H1 (cell line): ENCODE data around the gene DNER.
"Not testable (repeated sequence)": the region's sequence is repeated elsewhere in the genome, so short reads cannot be mapped to it uniquely, and the experiment has no call there.

Experiments used
- CREB1 ChIP-seq: IDR thresholded peaks from 2 replicates; pipeline ENCODE4 v1.6.1; 2012; ENCODE audit warnings: inconsistent platforms
- EGR1 ChIP-seq: IDR thresholded peaks from 2 replicates; pipeline ENCODE4 v1.6.1; 2011; ENCODE audit warnings: low read depth, low read length, borderline replicate concordance
- EZH2 ChIP-seq: fragments of 200-600 bp; sonication (generic); IDR thresholded peaks from 2 replicates; pipeline ENCODE4 v1.7.1; 2012; ENCODE audit warnings: low read depth, mild to moderate bottlenecking, moderate library complexity, low read length, inconsistent platforms; ENCODE audit not compliant: severe bottlenecking
- GABPA ChIP-seq: IDR thresholded peaks from 2 replicates; pipeline ENCODE4 v1.6.1; 2011; ENCODE audit warnings: mild to moderate bottlenecking, low read length, moderate library complexity, borderline replicate concordance; ENCODE audit not compliant: insufficient read depth
- MAFK ChIP-seq: IDR thresholded peaks from 2 replicates; pipeline ENCODE4 v1.6.1; 2012; ENCODE audit warnings: low read depth, mild to moderate bottlenecking, improper control_type of control experiment, low read length
- POLR2A ChIP-seq, 2 experiments: IDR thresholded peaks; 1 replicate in 1 of 2; 2 replicates in 1 of 2; pipeline ENCODE4 v1.6.1; 2011; ENCODE audit warnings: low read depth in 2 of 2, low read length in 2 of 2, mild to moderate bottlenecking in 2 of 2; ENCODE audit errors: control extremely low read depth in 1 of 2
- POLR2AphosphoS5 ChIP-seq: IDR thresholded peaks from 2 replicates; pipeline ENCODE4 v1.6.1; 2011; ENCODE audit warnings: low read depth, low read length
- SP2 ChIP-seq: IDR thresholded peaks from 2 replicates; pipeline ENCODE4 v1.6.1; 2012; ENCODE audit warnings: mild to moderate bottlenecking, low read length, inconsistent platforms
- YY1 ChIP-seq: IDR thresholded peaks from 2 replicates; pipeline ENCODE4 v1.6.1; 2011; ENCODE audit warnings: low read depth, mild to moderate bottlenecking, low read length
- TF ChIP-seq, protein P1 (sequence below), 3 experiments: IDR thresholded peaks; 1 replicate in 2 of 3; 2 replicates in 1 of 3; pipeline versions ENCODE4 v1.5.1 to v1.6.1; 2011; ENCODE audit warnings: low read length in 3 of 3, mild to moderate bottlenecking in 3 of 3, inconsistent platforms in 2 of 3, low read depth in 1 of 3, moderate library complexity in 1 of 3; ENCODE audit not compliant: insufficient read depth in 1 of 3; ENCODE audit errors: control extremely low read depth in 1 of 3

DNA sequence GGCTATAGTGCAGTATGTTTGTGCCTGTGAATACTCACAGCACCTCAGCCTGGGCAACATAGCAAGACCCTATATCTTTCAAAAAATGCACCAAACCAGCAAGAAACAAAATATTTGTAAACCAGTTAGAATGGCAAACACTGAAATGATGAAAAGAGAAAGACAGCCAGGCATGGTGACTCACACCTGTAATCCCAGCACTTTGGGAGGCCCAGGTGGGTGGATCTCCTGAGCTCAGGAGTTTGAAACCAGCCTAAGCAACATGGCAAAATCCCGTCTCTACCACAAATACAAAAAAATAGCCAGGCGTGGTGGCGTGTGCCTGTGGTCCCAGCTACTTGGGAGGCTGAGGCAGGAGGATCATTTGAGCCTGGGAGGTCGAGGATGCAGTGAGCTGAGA is 375.2 kb downstream of the DNER start:
- not testable (repeated sequence) for TF ChIP-seq POLR2A (IDR thresholded peaks at IDR 0.05; ENCODE audit: control extremely low read depth in 1 of 2, low read depth in 2 of 2, low read length in 2 of 2); EZH2; GABPA; YY1; MAFK; EGR1; POLR2AphosphoS5; SP2; CREB1
- TF ChIP-seq, protein P1, sequence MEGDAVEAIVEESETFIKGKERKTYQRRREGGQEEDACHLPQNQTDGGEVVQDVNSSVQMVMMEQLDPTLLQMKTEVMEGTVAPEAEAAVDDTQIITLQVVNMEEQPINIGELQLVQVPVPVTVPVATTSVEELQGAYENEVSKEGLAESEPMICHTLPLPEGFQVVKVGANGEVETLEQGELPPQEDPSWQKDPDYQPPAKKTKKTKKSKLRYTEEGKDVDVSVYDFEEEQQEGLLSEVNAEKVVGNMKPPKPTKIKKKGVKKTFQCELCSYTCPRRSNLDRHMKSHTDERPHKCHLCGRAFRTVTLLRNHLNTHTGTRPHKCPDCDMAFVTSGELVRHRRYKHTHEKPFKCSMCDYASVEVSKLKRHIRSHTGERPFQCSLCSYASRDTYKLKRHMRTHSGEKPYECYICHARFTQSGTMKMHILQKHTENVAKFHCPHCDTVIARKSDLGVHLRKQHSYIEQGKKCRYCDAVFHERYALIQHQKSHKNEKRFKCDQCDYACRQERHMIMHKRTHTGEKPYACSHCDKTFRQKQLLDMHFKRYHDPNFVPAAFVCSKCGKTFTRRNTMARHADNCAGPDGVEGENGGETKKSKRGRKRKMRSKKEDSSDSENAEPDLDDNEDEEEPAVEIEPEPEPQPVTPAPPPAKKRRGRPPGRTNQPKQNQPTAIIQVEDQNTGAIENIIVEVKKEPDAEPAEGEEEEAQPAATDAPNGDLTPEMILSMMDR (IDR thresholded peaks at IDR 0.05; ENCODE audit: control extremely low read depth in 1 of 3, insufficient read depth in 1 of 3, low read depth in 1 of 3, low read length in 3 of 3) = not testable (repeated sequence)
